Activated naive CD4-positive, alpha-beta T cell treated with anti-CD3 and anti-CD28 coated beads, Interleukin-2, amount 50 U/mL, for 72 hours (primary cell): Measurements from ENCODE around the gene ZDHHC9. TPM values are rescaled to one million over a fixed set of nuclear protein-coding genes. Genes with fewer than 3 reads are reported as not detected.
A peak's percentile ranks its signal among the peaks of the same experiment; 100 is the strongest.
"Not testable (repeated sequence)": the region's sequence is repeated elsewhere in the genome, so short reads cannot be mapped to it uniquely, and the experiment has no call there.

Experiments used
- ATAC-seq, 2 donors: fragments of 150-1000 bp; cut with Tn5 transposase; 2 replicates each; pipeline ENCODE4 v1.10.0; 2021; ENCODE audit warnings: mild to moderate bottlenecking in 2 of 2, moderate library complexity in 2 of 2
- DNase-seq, 2 donors: peaks; one replicate each; pipeline ENCODE4 v3.0.0; 2021 to 2022; ENCODE audit warnings: low spot score in 2 of 2
- H3K27ac Mint-ChIP-seq, 2 donors: one replicate each; pipeline ENCODE4 v1.8.0; 2022; ENCODE audit warnings: mild to moderate bottlenecking in 2 of 2, mixed read lengths in 2 of 2
- H3K36me3 Mint-ChIP-seq, 2 donors: one replicate each; pipeline ENCODE4 v1.8.0; 2022; ENCODE audit warnings: mixed read lengths in 2 of 2
- H3K9me3 Mint-ChIP-seq, 2 donors: one replicate each; pipeline ENCODE4 v1.8.0; 2022; ENCODE audit warnings: mixed read lengths in 2 of 2
- total RNA-seq, 2 donors: library from RNA; stranded (reverse); gene quantifications; one replicate each; pipeline ENCODE4 v1.2.3, GENCODE V29; 2022

ZDHHC9 gene
- 10 to 100 TPM in 1 of 2 donors, 1 to 10 TPM in 1; 5.8 to 18.5 TPM for total RNA-seq

DNA sequence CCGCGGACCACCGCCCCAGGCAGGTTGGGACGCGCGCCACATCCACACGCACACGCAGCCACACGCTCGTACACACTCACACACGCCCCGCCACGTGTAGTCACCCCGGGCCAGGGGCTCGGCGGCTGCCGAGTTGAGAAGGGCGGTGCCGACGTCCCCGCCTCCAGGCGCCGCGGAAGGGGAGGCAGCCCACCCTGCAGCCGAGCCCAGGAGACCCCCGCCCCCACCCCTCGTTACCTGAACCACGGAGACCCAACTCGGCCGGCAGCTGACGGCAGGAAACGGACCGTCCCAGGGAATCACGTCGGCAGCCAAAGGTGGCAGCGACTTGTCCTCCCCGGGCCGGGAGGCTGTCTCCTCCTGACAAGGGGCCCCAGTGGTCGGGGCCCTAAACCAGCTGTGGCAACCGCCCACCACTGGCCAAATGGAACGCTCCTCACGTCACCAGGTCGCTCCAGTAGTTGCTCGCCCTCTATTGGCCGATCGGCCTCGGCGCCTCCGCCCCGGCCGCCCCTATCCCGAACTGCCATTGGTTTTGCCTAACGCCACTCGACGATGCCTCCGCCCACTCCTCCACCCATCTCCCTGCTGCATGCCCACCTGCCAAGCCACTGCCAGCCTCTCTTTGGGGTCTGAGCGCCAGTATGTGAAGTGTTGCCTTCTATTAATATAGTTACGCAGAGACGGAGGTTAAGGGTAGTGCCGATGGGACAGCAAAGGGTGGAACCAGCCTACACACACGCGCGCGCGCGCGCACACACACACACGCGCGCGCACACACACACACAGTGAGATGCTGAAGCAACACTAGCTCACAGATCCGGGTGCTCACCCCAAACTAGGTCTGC is at the start of gene ZDHHC9:
ZDHHC9 (minus strand) TSS at position 428 of the 848 bp plus-strand sequence. CDS start 1,941 bp downstream, outside the sequence.
- H3K9me3 Mint-ChIP-seq: no peaks in the 10 kb centered on the region
- H3K27ac Mint-ChIP-seq: peak within 1 kb of the TSS; percentile 85 to 93
- peak; percentile 77 to 88 for DNase-seq
- ATAC-seq: peak; percentile 97 to 98
- H3K36me3 Mint-ChIP-seq: peaks cover 0 to 5% of the 10 kb centered on the region in 2 donors

DNA sequence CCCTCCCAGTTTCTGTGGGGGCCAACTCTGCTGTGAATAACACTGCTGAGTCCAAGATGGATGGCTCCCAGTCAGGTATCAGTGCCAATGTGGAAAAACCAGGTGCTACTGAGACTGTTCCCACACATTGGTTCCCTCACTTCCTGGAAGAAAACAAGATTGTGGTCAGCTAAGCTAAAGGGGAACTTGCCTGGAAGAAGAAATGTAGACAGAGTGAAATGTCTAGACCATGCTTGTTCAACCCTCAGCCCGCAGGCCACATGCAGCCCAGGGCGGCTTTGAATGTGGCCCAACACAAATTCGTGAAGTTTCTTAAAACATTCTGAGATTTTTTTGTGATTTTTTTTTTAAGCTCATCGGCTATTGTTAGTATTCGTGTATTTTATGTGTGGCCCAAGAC is 33.7 kb upstream of the ZDHHC9 start:
- DNase-seq (no peak), ATAC-seq (no peak)
- Mint-ChIP-seq H3K27ac (no peak overlapping the region), H3K36me3 (no peaks in the 10 kb centered on the region), H3K9me3 (no peaks in the 10 kb centered on the region)

DNA sequence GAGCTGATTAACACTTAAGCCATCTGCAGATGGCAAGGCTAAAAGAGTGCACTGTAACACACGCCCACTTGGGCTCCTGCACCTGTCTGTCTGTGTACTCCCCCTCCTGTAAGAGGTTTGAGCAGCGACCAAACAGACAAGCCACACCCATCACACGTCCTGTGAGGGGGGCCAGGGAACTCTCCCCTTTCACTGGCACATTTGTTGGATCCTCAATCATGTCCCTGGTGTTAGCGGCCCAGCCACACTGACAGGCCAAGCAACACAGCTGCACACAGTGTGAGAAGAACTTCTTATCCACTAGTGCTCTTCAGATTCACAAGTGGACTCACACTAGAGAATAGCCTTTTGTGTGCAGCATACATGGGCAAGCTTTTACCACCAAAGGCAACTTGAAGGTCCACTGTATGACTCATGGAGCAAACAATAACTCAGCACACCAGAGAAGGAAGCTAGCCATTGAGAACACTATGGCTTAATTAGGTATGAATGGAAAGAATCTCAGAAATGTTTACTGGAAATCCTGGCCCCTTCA is 33.2 kb upstream of the ZDHHC9 start:
- Mint-ChIP-seq H3K27ac (no peak overlapping the region), H3K9me3 (no peaks in the 10 kb centered on the region), H3K36me3 (no peaks in the 10 kb centered on the region)
- ATAC-seq (no peak), DNase-seq (no peak)

DNA sequence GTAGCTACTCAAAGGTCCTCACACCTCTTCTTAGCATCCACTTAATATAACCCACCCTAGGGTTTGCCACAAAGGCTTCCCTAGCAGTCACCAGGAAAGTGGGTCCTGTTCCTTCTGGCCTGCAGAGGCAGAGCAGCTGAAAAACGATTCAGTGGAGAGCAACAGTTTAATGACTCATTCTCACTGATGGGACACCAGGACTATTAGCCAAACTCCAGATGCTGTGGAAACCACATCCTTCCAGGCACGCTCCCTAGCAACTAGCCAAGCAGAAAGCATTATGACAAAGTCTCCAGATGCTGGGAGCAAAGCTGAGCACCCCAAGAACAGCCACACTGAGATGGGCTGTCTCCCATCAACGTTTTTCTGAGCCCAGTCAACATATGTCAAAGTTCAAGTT is 32.0 kb upstream of the ZDHHC9 start:
- no peaks in the 10 kb centered on the region for H3K9me3 Mint-ChIP-seq
- H3K27ac Mint-ChIP-seq: no peak overlapping the region
- no peak for ATAC-seq
- H3K36me3 Mint-ChIP-seq: no peaks in the 10 kb centered on the region
- no peak for DNase-seq

DNA sequence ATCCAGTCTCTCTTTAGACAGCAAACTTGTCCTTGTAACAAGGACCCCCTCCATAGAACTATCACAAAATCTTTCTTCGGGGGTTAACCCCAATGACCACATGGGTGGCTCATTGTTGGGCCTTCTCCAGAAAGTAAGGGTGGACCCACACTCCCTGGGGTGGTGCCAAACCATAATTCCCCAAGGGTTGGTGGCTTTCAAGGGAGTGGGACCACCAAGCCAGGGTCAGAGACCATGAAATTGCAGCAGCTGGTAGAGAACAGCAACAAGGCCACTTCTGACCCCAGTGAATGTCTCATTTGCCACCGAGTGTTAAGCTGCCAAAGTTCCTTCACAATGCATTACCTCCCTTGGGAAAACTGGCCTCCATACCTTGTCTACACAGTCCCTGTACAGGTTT is 28.8 kb upstream of the ZDHHC9 start:
- ATAC-seq (no peak), DNase-seq (no peak)
- Mint-ChIP-seq H3K9me3 (no peaks in the 10 kb centered on the region), H3K27ac (no peak overlapping the region), H3K36me3 (no peaks in the 10 kb centered on the region)

DNA sequence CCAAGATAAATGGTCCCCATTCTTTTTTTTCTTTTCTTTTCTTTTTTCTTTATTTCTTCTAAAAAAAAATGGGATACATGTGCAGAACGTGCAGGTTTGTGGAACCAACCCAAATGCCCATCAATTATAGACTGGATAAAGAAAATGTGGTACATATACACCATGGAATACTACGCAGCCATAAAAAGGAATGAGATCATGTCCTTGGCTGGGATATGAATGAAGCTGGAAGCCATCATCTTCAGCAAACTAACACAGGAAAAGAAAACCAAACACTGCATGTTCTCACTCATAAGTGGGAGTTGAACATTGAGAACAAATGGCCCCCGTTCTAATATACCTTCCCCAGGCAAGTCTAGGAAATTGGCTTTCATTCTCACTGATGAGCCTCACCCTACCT is 22.6 kb upstream of the ZDHHC9 start:
- H3K36me3 Mint-ChIP-seq, ATAC-seq: not testable (repeated sequence)

DNA sequence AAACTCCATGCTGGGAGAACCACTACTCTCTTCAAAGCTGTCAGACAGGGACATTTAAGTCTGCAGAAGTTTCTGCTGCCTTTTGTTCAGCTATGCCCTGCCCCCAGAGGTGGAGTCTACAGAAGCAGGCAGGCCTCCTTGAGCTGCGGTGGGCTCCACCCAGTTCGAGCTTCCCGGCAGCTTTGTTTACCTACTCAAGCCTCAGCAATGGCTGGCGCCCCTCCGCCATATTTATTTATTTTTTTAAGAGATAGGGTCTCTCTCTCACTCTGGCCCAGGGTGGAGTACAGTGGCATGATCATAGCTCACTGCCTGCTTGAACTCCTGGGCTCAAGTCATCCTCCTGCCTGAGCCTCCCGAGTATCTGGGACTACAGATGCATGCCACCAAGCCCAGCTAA is 15.4 kb upstream of the ZDHHC9 start:
- H3K36me3 Mint-ChIP-seq, H3K9me3 Mint-ChIP-seq, H3K27ac Mint-ChIP-seq, DNase-seq, ATAC-seq: not testable (repeated sequence)

More for the DNA sequence above, 22.6 kb upstream of the ZDHHC9 start:
- not testable (repeated sequence) for DNase-seq, H3K9me3 Mint-ChIP-seq, H3K27ac Mint-ChIP-seq

DNA sequence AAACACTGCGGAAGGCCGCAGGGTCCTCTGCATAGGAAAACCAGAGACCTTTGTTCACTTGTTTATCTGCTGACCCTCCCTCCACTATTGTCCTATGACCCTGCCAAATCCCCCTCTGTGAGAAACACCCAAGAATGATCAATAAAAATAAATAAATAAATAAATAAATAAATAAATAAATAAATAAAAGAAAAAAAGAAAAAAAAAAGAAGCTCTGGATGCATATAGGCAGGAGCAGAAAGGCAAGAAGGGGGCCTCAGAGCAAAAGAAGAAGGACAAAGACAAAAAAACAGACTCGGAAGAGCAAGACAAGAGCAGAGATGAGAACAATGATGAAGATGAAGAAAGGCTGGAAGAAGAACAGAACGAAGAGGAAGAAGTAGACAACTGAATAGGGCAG is 8.1 kb upstream of the ZDHHC9 start:
- not testable (repeated sequence) for ATAC-seq, H3K9me3 Mint-ChIP-seq, H3K27ac Mint-ChIP-seq, H3K36me3 Mint-ChIP-seq, DNase-seq

DNA sequence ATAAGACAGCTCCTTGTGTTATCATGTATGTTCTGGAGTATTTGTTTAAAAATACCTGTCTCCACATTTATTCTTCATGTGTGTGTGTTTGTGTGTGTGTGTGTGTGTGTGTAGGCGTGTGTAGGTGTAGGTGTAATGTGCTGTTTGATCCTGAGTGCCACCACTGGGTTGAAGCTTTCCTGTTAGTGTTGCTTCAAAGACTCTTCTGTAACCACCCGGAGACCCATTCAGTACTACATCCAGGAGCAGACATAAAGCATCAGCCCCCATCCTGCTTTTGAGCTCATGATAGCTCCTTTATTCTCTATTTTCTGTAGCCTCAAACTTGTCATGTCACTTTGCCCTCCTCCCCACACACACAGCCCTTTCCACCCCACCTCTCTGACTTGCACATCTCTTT is 3.0 kb upstream of the ZDHHC9 start:
- Mint-ChIP-seq H3K36me3 (no peaks in the 10 kb centered on the region), H3K27ac (no peak overlapping the region), H3K9me3 (no peaks in the 10 kb centered on the region)
- DNase-seq (no peak), ATAC-seq (no peak)

DNA sequence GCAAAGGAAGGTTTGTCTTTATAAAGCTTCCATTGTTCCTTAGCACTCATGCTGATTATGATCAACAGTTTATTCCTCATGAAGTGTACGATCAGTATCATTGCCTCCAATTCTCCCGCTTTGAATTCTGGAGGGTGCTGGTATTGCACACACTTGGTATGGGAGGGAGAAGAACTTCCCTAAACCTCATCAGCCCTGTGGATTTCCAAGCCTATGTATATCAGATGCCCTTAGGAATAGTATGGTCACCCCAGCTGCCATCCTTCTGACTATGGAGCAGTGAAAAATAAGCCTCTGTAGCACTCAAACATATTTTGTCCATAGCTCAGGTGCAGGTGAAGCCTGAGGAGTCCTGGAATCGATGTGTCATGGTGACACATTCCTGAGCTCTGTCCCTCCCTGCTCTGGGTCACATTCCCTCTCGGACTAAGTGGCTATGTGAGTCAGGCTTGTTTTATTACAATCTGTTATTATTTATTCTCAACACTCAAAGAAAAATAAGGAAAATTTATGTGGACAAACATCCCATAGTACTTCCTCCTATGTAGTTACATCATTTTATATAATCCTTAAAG is 2.0 kb upstream of the ZDHHC9 start:
- Mint-ChIP-seq H3K27ac (no peak overlapping the region), H3K36me3 (peaks cover 0 to 3% of the 10 kb centered on the region in 2 donors)
- no peak for DNase-seq

DNA sequence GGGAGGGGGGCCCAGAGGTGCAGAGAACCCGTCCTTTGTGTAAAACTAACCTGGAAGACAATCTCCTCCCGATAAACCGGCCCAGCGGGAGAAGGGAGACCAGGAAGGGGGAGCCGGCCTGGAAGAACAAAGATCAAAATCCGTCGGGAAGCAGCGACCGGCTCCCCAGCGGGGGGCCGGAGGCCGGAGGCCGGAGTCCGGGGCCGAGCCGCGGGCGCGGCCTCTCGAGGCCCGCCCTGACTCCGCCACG is 552 bp downstream of the ZDHHC9 start:
- DNase-seq (no peak), ATAC-seq (no peak)
- H3K27ac Mint-ChIP-seq: peak overlapping the region; percentile 85 to 93
- H3K9me3 Mint-ChIP-seq: no peaks in the 10 kb centered on the region
- peaks cover 0 to 5% of the 10 kb centered on the region in 2 donors for H3K36me3 Mint-ChIP-seq

More for the DNA sequence above, 2.0 kb upstream of the ZDHHC9 start:
- ATAC-seq: no peak
- H3K9me3 Mint-ChIP-seq: no peaks in the 10 kb centered on the region

DNA sequence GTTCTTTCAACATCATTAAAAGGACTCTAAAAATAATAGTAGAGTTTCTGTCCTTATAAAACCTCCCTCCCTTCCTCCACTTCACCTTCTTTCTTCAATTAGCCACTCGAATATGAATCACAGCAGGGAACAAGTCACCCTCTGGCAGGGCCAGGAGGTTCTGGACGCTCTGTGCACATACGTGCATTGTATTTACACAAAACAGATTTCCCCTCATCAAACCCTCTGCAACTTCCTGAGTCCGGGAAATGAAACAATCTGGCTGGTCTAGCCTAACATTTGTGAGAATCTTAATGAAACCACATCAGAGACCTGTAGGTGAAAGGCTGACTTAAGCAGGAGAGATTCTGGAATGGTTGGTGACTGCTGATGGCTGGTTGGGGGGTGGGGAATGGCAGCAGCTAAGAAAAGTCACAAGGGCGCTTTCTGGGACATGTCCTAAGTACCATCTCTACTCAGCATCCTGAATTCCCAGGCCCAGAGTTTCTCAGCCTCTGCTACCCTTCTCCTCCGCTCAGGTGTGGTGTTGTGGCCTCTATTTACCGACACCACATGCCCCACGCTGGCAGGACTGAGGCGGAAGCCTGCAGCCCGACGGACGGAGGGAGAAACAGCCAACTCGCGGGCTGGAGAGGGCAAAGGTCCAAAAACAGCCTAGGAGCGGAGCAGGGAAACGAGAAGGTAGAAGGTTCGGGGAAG is 1.0 kb downstream of the ZDHHC9 start:
- H3K27ac Mint-ChIP-seq: peak overlapping the region; percentile 85 to 93
- no peak for DNase-seq
- H3K36me3 Mint-ChIP-seq: peaks cover 0 to 5% of the 10 kb centered on the region in 2 donors
- ATAC-seq: no peak
- no peaks in the 10 kb centered on the region for H3K9me3 Mint-ChIP-seq

DNA sequence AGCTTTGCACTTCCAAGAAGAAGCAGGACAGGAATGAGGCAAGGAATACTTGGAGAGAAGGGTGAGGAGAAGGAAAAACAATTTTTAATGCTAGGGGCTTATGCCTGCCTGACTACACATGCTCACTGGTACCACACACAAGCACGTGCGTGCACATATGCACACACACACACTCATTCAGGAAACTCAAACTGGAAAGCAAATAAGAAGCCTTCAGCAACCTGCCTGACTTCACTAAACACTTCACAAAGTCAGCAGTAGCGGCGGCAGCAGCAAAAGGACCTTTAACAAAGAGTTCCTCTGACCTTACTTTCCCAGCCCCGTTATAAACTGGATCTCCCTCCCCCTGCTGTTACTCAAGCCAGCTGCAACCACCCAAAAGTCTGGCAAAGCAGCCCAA is 3.3 kb downstream of the ZDHHC9 start:
- Mint-ChIP-seq H3K36me3 (peaks cover 0 to 5% of the 10 kb centered on the region in 2 donors), H3K9me3 (no peaks in the 10 kb centered on the region), H3K27ac (no peak overlapping the region)
- ATAC-seq: no peak
- DNase-seq: no peak

DNA sequence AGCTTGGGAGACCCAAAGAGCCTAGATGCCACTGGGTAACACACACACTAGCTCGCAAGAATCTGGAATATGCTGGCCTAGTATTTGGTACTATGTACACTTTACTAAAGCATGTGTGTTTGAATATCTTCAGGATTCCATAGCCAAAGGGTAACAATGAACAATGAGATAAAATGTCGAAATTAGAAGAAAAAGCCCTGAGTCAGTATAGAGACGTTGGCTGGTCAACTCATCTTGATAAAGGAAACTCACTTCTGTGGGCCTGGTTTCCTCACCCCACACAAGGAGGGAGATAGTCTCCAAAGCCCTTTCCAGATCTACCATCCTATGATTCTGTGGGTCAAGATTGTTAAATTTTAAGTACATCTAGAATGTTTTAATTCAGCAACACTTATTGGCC is 6.9 kb downstream of the ZDHHC9 start:
- Mint-ChIP-seq H3K36me3 (peaks cover 0 to 16% of the 10 kb centered on the region in 2 donors), H3K9me3 (no peaks in the 10 kb centered on the region), H3K27ac (no peak overlapping the region)
- ATAC-seq (no peak), DNase-seq (no peak)

DNA sequence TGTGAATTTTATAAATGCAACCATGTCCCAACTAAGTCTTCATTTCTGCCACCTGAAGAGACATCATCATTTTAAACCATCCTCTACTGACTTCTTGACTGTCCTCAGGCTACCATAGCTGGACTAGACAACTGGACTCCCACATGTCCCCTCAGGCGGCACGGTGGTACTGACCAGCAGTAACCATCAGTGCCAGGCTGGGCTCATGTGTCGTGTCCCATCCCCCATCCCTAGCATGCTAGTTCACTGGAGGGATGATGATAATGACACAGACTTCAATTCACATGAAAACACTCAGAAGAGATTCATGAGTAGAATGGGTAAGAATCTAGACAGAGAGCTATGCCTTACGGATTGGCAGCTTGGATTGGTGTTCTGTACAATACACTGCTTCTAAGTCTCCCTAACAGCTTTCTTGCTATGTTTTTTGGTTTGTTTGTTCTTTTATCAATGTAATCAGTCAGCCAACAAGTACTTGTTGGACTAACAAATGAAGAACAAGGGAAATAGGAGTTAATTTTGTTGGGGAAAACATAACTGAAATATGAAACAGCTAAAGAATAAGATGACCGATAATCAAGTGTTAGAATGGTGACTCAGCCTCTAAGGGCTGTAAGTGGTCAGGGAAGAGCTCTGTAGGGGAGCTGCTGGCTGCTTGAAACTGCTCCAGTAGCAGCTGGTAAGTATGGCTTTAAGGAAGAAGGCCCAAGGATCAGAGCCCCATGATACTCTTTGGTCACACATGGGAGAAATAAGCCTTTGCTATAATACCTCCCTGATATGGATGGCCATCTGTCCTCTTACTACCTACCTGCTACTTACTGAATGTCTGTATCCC is 10.3 kb downstream of the ZDHHC9 start:
- no peak overlapping the region for H3K27ac Mint-ChIP-seq
- ATAC-seq: no peak
- H3K9me3 Mint-ChIP-seq: no peaks in the 10 kb centered on the region
- no peak for DNase-seq
- peaks cover 0 to 11% of the 10 kb centered on the region in 2 donors for H3K36me3 Mint-ChIP-seq

DNA sequence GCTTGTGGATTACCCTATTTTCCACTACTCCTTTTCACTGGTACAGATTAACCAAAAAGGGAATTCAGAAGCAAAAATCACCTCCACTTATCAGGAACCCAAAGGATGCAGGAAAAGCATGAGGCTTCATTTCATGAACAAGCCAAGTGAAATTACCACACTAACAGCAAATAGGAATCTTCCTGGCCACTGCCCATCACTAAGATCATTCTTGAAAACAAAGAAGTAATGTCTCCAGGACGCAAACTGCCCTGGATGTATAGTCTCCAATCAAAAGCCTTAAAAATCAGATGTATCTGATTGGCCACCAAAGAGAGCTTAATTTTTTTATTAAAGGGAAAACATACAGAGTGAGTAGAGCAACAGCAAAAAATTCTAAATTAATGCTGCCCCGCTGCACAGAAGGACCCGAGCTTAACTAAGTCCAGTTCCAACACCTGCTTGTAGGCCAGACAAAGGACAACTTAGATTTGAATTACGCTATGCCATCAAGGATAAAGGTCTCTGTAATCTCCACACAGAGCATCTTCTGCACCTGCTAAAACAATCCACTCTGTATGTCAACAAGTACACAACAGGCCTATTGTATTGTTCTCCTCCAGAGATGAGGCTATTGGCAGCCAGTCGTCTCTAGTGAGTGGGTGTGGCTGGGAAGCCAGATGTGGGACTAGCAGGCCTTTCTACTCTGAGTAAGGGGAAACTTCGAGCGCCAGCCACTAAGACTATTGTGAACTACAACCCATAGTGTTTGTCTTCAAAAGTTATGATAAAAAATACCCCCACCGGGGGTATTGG is 12.4 kb downstream of the ZDHHC9 start:
- no peak for ATAC-seq
- Mint-ChIP-seq H3K36me3 (peaks cover 0 to 11% of the 10 kb centered on the region in 2 donors), H3K27ac (no peak overlapping the region), H3K9me3 (no peaks in the 10 kb centered on the region)
- no peak for DNase-seq
